Mesendoderm (in vitro differentiated cells): ENCODE results near the gene LRIG1.

Source experiments
- DNase-seq: peaks from one replicate; pipeline ENCODE4 v3.0.0; 2013
- H2AK5ac ChIP-seq: 2 replicates; pipeline ENCODE4 v1.6.1; 2013; ENCODE audit warnings: low read length, inconsistent platforms
- H2BK120ac ChIP-seq: 2 replicates; pipeline ENCODE4 v1.6.1; 2013; ENCODE audit warnings: low read depth, mild to moderate bottlenecking, low read length, moderate library complexity, mixed read lengths
- H2BK15ac ChIP-seq: replicated peaks from 2 replicates; pipeline ENCODE4 v1.6.1; 2013; ENCODE audit warnings: low read depth, mild to moderate bottlenecking, moderate library complexity
- H2BK5ac ChIP-seq: 2 replicates; pipeline ENCODE4 v1.6.1; 2013; ENCODE audit warnings: low read length, inconsistent platforms
- H3K18ac ChIP-seq: 2 replicates; pipeline ENCODE4 v1.6.1; 2013; ENCODE audit warnings: mild to moderate bottlenecking, low read length, mixed read lengths
- H3K23ac ChIP-seq: one replicate; pipeline ENCODE4 v1.6.1; 2013; ENCODE audit warnings: low read length
- H3K27ac ChIP-seq: 2 replicates; pipeline ENCODE4 v1.5.1; 2013; ENCODE audit warnings: low read depth, mild to moderate bottlenecking, inconsistent platforms, low read length, moderate library complexity
- H3K27me3 ChIP-seq: 2 replicates; pipeline ENCODE4 v1.6.1; 2013; ENCODE audit warnings: low read length, control low read depth, mild to moderate bottlenecking, inconsistent platforms; ENCODE audit not compliant: insufficient read depth, poor library complexity
- H3K36me3 ChIP-seq: 2 replicates; pipeline ENCODE4 v1.6.1; 2013; ENCODE audit warnings: low read length, inconsistent platforms; ENCODE audit not compliant: control insufficient read depth, insufficient read depth
- H3K4ac ChIP-seq: one replicate; pipeline ENCODE4 v1.6.1; 2013; ENCODE audit warnings: low read depth, mild to moderate bottlenecking, low read length, moderate library complexity
- H3K4me1 ChIP-seq: 2 replicates; pipeline ENCODE4 v1.6.1; 2013; ENCODE audit warnings: low read depth, low read length, inconsistent platforms; ENCODE audit not compliant: control insufficient read depth
- H3K4me2 ChIP-seq: 2 replicates; pipeline ENCODE4 v1.6.1; 2013; ENCODE audit warnings: low read length
- H3K4me3 ChIP-seq: 2 replicates; pipeline ENCODE4 v1.5.1; 2013; ENCODE audit warnings: mild to moderate bottlenecking, low read length
- H3K56ac ChIP-seq: one replicate; pipeline ENCODE4 v1.6.1; 2013; ENCODE audit warnings: low read length
- H3K79me1 ChIP-seq: 2 replicates; pipeline ENCODE4 v1.6.1; 2013; ENCODE audit warnings: low read length, inconsistent platforms
- H3K79me2 ChIP-seq: 2 replicates; pipeline ENCODE4 v1.6.1; 2013; ENCODE audit warnings: mild to moderate bottlenecking, low read length; ENCODE audit not compliant: control insufficient read depth, insufficient read depth
- H3K9ac ChIP-seq: 2 replicates; pipeline ENCODE4 v1.6.1; 2013; ENCODE audit warnings: low read length, inconsistent platforms
- H4K5ac ChIP-seq: one replicate; pipeline ENCODE4 v1.6.1; 2013; ENCODE audit warnings: low read length
- H4K8ac ChIP-seq: one replicate; pipeline ENCODE4 v1.6.1; 2013; ENCODE audit warnings: low read depth, mild to moderate bottlenecking, control low read depth, low read length, moderate library complexity
- WGBS: extraction: QIAGEN DNeasy Blood & Tissue Kit; methylation state at CpG from one replicate; pipeline ENCODE4 v1.1.7; 2013; ENCODE audit warnings: low lambda C conversion rate, missing lambda C conversion rate; ENCODE audit not compliant: insufficient coverage; ENCODE audit errors: extremely low coverage; 5-methylcytosine and 5-hydroxymethylcytosine counted together

The LRIG1 gene

DNA sequence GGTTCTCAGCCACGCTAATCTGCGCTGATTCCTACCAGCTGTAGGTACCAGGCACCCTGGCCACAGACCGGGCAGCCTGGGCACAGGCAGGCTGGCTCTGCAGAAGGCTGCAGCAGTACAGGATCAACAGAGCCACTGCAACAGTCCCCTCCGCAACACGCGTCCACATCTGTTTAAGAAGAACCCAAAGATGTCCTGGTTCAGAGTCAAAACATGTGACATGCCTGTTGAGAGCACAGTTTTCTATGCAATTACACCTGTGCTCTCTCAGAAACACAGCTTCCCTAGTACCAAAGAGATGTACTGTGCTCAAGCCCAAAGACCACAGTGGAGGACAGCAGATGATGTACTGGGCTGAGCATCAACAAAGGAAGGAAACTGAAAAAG is 18.8 kb downstream of the LRIG1 start:
- no peak overlapping the region for H3K27ac ChIP-seq
- WGBS = no CpG with 5 or more reads among the region's 6 CpGs

DNA sequence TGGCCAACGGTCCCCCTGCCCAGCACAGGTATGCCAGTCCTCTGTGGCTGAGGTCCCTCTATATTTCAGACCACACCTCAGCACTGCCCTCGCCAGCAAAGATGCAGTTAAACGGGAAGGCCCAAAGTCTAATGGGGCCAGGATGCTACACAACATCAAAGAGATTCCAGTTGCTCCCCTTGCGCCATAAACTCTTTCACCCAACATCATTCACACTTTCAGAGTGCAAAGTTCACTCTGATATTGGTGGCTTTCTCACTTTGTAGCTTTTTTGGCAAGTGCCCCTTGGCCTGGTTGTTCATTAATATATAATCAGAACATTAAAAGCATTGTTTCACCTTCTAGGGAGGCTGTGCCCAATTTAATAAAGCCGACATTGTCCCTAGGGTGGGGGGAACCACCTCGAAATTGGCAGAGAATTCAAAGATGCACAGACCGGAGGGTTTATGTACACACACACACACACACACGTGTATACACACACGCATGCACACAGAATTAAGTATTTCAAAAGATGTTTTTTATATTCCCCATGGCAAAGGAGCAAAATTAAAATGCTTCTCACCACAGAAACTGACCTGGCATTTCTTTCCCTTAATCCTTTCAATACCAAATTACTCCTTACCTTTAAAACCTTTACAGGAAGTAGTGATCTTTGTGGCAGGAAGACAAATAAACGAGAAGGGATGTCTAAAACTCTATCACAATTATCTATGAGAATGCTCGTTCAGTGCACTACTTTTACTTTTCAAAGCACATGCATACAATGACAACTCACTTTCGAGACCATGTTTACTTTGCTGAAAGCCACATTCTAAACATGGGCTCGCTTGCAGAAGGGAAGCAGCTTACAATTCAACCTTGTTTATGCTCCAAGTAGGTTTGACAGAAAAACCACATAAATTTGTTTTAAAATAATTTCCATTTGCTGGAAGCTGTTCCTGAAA is 19.5 kb downstream of the LRIG1 start:
- H2AK5ac ChIP-seq = no peak overlapping the region
- H3K4ac ChIP-seq = no peak overlapping the region
- no peak overlapping the region for H4K8ac ChIP-seq
- H3K27me3 ChIP-seq = no peaks in the 10 kb centered on the region
- H3K9ac ChIP-seq = no peak overlapping the region
- H3K27ac ChIP-seq = no peak overlapping the region
- H3K36me3 ChIP-seq = no peaks in the 10 kb centered on the region
- no peak overlapping the region for H3K23ac ChIP-seq
- peaks cover 45% of the 10 kb centered on the region for H3K79me1 ChIP-seq
- no peak overlapping the region for H3K56ac ChIP-seq
- H2BK15ac ChIP-seq = no peak overlapping the region
- no peak overlapping the region for H4K5ac ChIP-seq
- no peak overlapping the region for H3K4me3 ChIP-seq
- no peak overlapping the region for H3K4me2 ChIP-seq
- DNase-seq = no peak
- H3K79me2 ChIP-seq = peaks cover 61% of the 10 kb centered on the region
- peaks cover 29% of the 10 kb centered on the region for H3K4me1 ChIP-seq
- no peak overlapping the region for H2BK5ac ChIP-seq
- no peak overlapping the region for H3K18ac ChIP-seq
- no CpG with 5 or more reads among the region's 13 CpGs for WGBS
- H2BK120ac ChIP-seq = peak overlapping the region; percentile 62

More for the DNA sequence above, 18.8 kb downstream of the LRIG1 start:
- no peaks in the 10 kb centered on the region for H3K27me3 ChIP-seq
- H3K18ac ChIP-seq = no peak overlapping the region
- H3K4me3 ChIP-seq = no peak overlapping the region
- no peak overlapping the region for H2AK5ac ChIP-seq
- H3K79me2 ChIP-seq = peaks cover 63% of the 10 kb centered on the region
- H3K4me1 ChIP-seq = peaks cover 27% of the 10 kb centered on the region
- peaks cover 45% of the 10 kb centered on the region for H3K79me1 ChIP-seq
- no peak for DNase-seq
- H4K5ac ChIP-seq = no peak overlapping the region
- H3K56ac ChIP-seq = no peak overlapping the region
- peak overlapping the region; percentile 7 for H3K23ac ChIP-seq
- no peak overlapping the region for H2BK15ac ChIP-seq
- no peak overlapping the region for H2BK120ac ChIP-seq
- H4K8ac ChIP-seq = no peak overlapping the region
- H3K9ac ChIP-seq = no peak overlapping the region
- no peak overlapping the region for H3K4me2 ChIP-seq
- H2BK5ac ChIP-seq = no peak overlapping the region
- no peak overlapping the region for H3K4ac ChIP-seq
- no peaks in the 10 kb centered on the region for H3K36me3 ChIP-seq

DNA sequence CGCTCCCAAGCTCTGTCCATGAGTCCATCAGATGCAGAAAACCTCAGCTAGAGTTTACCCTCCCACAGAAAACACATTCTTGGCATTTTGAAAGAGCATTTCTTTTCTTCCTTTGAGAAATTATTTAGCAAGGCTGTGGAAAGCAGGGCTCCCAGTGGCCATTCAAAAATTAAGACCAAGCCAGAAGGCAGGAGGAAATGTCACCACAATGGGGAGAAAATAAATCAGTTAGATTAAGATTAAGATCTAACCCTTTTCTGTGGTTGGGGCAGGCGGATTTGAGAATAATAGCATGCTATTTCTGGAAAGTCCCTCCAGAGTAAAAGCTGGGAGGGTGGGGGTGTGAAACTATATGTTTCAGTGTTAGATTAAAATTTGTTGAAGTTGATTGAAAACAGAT is 20.2 kb downstream of the LRIG1 start:
- Histone ChIP-seq H3K9ac (no peak overlapping the region), H3K79me2 (peaks cover 56% of the 10 kb centered on the region), H2BK5ac (no peak overlapping the region), H3K18ac (no peak overlapping the region), H3K23ac (no peak overlapping the region), H3K4me1 (peaks cover 32% of the 10 kb centered on the region), H3K4me2 (no peak overlapping the region), H4K8ac (no peak overlapping the region), H3K79me1 (peaks cover 40% of the 10 kb centered on the region), H3K4ac (no peak overlapping the region), H4K5ac (no peak overlapping the region), H3K27me3 (no peaks in the 10 kb centered on the region), H2AK5ac (no peak overlapping the region), H3K4me3 (no peak overlapping the region), H2BK15ac (no peak overlapping the region), H3K36me3 (no peaks in the 10 kb centered on the region), H3K56ac (peak overlapping the region; percentile 37), H3K27ac (no peak overlapping the region), H2BK120ac (peak overlapping the region; percentile 62)
- no peak for DNase-seq
- WGBS = no CpG with 5 or more reads among the region's 2 CpGs

DNA sequence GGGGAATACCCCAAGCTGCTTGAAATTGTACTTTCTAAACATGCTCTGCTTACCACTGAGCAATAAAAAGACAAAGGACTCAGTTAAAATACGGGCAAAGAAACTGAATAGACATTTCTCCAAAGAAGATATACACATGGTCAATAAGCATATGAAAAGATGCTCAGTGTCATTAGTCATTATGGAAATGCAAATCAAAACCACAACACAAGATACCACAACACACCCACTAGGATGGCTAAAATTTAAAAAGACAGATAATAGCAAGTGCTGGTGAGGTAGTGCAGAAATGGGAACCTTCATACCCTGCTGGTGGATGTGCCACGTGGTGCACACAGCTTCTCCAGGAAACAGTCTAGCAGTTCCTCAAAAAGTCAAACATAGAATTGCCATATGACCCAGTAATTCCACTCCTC is 21.3 kb downstream of the LRIG1 start:
- WGBS = no CpG with 5 or more reads among the region's 2 CpGs
- H2BK15ac ChIP-seq = no peak overlapping the region
- H2BK5ac ChIP-seq = no peak overlapping the region
- H3K18ac ChIP-seq = no peak overlapping the region
- no peak overlapping the region for H3K4me2 ChIP-seq
- H3K56ac ChIP-seq = no peak overlapping the region
- DNase-seq = no peak
- H3K36me3 ChIP-seq = no peaks in the 10 kb centered on the region
- peaks cover 60% of the 10 kb centered on the region for H3K79me2 ChIP-seq
- no peak overlapping the region for H4K8ac ChIP-seq
- H2BK120ac ChIP-seq = no peak overlapping the region
- H3K4me3 ChIP-seq = no peak overlapping the region
- no peaks in the 10 kb centered on the region for H3K27me3 ChIP-seq
- no peak overlapping the region for H3K9ac ChIP-seq
- peaks cover 36% of the 10 kb centered on the region for H3K4me1 ChIP-seq
- no peak overlapping the region for H2AK5ac ChIP-seq
- peaks cover 44% of the 10 kb centered on the region for H3K79me1 ChIP-seq
- H3K27ac ChIP-seq = no peak overlapping the region
- H3K23ac ChIP-seq = no peak overlapping the region
- H4K5ac ChIP-seq = no peak overlapping the region
- no peak overlapping the region for H3K4ac ChIP-seq

DNA sequence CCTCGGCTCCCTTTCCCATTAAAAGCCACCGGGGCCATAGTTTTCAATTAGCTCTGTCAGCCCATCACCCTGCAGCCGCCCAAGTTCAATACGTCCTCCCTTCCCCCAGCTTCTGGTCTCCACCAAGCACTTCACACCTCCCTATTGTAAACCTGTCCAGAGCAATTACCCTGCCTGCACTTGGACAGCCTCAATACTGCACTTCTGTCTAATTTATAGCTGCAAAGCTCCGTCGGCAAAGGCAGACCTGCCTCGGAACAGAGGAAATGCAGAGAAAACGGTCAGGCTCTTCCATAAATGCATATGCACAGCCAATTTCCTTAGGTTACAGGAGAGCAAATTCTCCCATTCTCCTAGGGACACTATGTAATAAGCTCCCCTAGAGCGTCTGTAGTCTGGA is 21.9 kb downstream of the LRIG1 start:
- H4K8ac ChIP-seq = no peak overlapping the region
- no peak overlapping the region for H2BK120ac ChIP-seq
- H3K18ac ChIP-seq = no peak overlapping the region
- H2BK15ac ChIP-seq = no peak overlapping the region
- H2AK5ac ChIP-seq = no peak overlapping the region
- H3K4me3 ChIP-seq = no peak overlapping the region
- H3K23ac ChIP-seq = no peak overlapping the region
- no peak overlapping the region for H3K56ac ChIP-seq
- peaks cover 31% of the 10 kb centered on the region for H3K4me1 ChIP-seq
- DNase-seq = no peak
- H3K79me2 ChIP-seq = peaks cover 63% of the 10 kb centered on the region
- no peak overlapping the region for H4K5ac ChIP-seq
- no peak overlapping the region for H3K9ac ChIP-seq
- no peaks in the 10 kb centered on the region for H3K36me3 ChIP-seq
- H3K4me2 ChIP-seq = no peak overlapping the region
- no peak overlapping the region for H3K4ac ChIP-seq
- peaks cover 42% of the 10 kb centered on the region for H3K79me1 ChIP-seq
- no peak overlapping the region for H3K27ac ChIP-seq
- no peak overlapping the region for H2BK5ac ChIP-seq
- H3K27me3 ChIP-seq = no peaks in the 10 kb centered on the region
- no CpG with 5 or more reads among the region's 9 CpGs for WGBS
